GM18909 (cell line): ENCODE data around the gene RECK.
"Not testable (repeated sequence)": the region's sequence is repeated elsewhere in the genome, so short reads cannot be mapped to it uniquely, and the experiment has no call there.

Experiments used
- ATAC-seq: cut with Tn5 transposase; IDR thresholded peaks from one replicate; pipeline ENCODE4 v1.9.1; 2021; ENCODE audit warnings: mild to moderate bottlenecking; ENCODE audit not compliant: unreplicated experiment, poor library complexity

Gene RECK

DNA sequence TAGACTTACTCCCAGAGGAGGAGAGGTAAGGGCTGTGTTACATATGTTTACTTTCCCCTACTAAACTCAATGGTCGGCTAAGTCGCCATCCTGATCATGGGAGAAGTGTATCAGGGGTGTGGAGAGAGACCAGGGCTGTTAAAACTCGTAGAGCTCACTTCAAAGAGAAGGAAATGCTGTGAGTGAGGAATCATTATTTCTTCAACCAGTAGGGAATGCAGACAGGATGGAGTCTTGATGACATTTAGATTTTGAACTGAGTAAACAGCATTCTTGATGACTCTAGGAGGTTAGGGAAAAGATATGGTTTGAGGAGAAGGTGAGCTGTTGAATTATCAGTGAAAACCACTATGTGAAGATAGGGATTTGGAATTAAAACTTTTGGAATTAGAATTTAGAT, 17.3 kb downstream of the RECK start:
- ATAC-seq, result no peak

DNA sequence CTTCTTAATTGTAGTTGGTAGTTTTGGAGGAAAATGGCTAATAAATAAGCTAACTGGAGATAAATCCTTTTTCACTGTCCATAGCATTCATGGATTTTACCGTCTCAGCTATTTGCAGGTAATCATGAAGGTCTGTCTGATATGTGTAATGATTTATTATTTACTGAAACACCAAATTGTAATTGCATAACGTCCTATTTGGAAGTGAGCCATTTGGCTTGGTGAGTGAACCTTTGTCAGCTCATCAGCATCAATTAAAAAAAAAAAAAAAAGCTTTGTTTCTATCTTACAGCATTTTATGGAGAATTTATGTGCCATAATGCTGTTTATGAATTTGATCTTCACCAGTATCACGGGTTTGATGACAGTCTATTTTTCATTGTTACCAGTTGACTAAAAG, 20.2 kb downstream of the RECK start:
- no peak for ATAC-seq

DNA sequence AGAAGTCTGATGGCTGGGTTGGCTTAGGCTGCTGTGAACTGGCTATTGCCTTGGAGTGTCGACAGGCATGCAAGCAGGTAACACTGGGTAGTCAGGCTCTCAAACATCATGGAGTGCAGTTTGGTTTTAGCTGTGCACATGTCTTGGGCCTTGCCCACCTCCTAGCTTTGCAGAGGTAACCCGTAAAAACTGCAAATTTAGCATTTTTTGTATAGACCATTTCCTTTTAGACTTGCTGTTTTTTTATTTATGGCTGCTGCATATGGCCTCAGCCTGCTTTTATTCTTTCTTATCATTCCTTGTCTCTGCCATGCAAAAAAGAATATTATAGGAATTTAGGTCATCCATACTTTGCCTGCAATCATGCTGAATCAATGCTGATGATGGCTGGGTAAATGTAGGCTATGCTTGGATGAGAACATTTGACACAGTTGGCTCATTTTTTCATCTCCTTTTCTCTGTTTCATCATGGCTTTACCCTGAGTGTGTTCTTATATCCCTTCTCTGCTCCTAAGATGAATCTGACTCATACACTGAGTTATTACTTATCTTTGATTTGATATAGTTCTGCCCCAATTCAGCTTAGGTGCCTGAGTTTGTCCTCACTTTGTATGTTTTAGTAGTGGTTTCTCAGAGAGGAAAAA, 27.2 kb downstream of the RECK start:
- ATAC-seq, result no peak

DNA sequence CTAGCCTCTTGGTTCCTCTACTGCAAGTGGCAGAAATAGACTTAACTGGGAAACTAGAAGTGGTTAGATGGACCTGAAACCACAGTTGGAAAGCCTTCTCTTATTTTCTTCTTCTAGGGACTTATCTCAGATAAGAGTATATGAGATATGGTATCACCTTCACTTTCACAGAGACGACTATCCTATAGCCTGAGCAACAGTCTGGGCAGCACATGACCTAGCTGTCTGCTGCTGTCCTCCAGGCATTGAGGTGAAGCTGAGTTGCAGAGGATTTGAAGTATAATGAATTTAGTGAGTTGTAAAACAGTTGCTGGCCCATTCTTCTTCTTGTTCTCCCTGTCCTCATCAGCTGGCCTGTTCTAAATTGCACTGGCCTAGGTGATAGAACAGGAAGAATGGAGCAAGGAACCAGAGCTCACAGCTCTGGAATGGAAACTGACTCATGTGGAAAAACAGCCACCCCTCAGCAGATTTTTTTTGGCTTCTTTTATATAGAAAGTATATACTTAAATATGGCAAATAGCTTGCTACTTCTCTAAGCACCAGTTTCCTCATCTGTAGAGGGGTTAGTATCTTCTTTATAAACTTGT, 27.8 kb downstream of the RECK start:
- no peak for ATAC-seq

DNA sequence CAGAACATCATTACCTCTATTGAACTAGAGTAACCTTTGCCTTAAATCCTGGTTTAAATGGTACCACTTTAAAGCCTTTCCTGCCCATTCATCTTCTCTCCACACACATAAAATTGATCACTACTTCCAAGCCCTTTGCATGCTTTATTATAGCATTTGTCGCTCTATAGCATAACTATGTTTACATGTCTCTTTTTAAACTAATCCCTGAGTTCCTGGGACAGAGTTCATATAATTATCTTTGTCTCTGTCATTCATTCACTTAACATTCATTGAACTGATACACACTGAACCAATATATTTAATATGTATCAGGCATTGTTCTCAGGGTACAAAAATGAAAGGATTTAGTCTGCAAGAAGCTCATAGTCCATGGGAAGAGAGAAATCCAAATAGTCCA, 37.3 kb downstream of the RECK start:
- ATAC-seq, result no peak

DNA sequence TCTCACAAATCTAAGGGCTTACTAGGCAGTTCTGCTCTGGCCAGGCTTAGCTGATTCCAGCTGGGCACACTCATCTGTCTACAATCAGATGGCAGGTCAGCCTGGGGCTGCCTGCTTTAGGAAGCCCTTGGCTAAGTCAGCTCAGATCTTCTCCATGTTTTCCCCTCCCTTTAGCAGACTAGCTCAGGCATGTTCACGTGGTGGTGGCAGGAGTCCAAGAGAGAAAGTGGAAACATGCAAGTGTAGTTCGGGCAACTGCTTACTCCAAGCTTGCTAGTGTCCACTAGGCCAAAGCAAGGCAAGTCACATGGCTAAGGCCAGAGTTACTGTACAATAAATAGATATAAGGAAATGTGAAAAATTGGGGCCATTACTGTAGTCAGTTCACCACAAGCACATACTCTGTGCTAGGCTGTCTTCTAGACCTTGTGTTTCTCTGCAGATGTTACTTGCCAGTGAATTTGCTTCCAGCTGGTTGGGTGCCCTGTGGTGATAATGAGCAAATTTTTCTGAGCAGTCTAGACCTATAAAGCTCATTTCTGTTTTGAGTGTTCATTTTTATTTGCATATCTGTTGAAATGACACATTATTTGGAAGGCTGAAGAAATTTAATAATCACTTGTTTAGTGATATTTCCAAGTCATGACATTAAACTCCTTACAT, 38.3 kb downstream of the RECK start:
- no peak for ATAC-seq

DNA sequence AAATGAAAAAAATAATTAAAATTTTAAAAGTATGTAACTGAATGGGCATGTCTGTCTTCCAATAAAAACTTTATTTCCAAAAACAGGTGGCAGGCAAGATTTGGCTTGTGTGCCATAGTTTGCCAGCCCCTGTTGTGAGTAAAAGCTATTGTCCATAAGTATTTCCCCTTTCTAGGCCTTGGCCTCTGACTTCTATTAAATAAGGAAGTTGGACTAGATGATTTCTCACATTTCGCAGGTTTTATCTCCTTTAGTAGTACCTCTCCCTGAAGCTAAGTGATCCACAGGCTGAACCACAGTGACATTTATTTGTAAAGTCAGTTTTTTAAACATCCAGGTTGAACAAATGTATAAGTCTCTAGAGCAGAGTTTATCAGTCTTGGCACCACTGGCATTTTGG, 41.3 kb downstream of the RECK start:
- ATAC-seq, result no peak

DNA sequence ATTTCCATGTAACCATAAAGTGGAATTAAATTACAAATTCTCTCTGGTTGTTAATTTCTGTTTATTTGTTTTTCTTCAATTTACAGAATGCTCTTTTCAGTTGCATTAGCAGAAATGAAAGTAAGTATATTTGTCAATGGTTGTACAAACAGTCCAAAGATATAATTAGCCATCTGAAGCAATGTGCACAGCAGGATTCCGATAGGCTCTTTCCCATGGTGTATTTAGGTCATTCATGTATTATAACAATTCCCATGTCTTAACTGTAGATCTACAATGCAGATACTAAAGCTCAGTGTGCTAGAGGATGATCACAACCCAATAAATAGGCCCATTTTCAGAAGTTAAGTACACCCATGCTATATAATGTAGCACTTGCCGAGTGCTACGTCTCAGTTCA, 43.8 kb downstream of the RECK start:
- ATAC-seq, result no peak

DNA sequence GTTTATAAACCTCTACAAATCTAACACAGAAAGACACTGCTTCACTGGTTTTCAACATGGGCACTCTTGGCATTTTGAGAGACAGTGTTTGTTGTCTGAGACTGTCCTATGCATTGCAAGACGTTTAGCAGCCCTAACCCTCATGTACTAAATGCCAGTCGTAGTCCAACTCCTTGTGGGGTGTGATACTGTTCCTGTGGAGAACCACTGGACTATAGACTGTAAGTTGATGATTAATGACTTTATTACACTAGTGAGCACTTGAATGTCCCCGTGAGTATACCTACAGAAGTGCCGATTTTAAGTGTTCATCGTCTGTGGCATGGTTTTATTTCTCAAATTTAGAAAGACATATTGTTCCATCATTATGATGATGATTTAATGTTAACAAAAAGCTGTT, 46.2 kb downstream of the RECK start:
- ATAC-seq, result no peak

DNA sequence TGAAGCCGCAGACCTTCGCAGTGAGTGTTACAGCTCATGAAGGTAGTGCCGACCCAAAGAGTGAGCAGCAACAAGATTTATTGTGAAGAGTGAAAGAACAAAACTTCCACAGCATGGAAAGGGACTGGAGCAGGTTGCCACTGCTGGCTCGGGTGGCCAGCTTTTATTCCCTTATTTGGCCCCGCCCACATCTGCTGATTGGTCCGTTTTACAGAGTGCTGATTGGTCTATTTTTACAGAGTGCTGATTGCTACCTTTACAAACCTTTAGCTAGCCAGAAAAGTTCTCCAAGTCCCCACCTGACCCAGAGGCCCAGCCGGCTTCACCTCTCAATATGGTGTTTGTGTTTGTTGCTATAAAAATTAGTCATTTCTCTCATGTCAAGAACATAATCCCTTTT, 49.7 kb downstream of the RECK start:
- no peak for ATAC-seq

DNA sequence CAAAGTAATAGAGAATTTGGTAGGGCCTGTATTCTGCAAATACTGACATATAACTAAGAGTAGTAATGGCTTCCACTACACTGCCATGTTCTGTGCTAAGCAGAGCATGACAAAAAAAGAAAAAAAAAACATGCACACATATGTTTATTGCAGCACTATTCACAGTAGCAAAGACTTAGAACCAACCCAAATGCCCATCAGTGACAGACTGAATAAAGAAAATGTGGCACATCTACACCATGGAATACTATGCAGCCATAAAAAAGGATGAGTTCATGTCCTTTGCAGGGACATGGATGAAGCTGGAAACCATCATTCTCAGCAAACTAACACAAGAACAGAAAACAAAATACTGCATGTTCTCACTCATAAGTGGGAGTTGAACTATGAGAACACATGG, 50.3 kb downstream of the RECK start:
- ATAC-seq, result not testable (repeated sequence)

DNA sequence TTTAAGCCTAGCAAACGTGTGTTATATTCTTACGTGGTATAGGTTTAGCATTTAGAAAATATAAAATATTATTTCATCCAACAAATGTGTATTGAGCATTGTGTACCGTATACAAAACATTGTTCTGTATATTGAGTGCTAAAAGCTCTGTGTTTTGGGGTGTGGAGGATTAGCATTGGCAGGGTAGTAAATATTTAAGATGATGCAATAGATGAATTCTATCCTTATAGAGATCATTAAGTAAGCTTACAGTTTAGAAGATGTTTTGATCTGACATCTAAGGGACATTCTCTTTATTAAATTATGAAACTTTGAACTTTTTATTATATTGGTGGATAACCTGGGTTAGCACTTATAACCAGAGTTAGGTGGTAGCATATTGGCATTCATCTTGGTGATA, 51.3 kb downstream of the RECK start:
- ATAC-seq, result no peak

DNA sequence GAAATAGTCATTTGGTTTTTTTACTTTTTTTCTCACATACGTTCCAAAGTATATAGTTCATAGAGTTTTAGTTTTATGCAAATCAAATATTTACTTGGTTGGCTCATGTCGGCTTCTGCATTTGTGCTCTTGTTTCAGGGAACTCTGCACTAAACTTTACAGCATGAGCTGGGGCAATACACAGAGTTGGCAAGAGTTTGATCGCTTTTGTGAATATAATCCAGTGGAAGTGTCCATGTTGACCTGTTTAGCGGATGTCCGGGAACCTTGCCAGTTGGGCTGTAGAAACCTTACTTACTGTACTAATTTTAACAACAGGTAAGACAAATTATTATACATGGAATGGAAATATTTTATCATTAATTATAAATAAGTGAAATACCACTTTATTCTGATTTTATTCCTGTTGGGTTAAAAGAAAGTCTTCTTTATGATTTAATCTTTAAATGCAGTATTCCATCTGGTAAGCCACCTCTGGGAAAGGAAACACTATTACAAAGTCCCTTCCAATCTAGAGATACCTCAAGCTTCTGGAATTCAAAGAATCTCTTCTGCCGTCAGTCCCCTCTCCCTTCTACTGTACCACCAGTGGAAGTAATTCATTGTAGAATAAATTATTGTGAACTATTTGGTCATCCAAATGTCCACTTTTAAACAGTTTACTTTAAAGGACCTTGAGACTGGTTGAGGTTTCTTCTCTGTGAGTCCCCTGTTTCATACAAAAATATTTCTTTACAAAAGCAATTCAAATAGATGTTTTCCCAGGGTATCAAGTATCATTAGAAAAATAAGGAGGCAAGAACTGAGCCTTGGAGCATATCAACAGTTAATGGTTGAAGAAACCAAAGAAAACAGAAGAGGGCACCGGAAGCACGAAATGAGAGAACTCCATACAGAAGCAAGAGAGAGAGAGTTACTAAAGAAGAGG, 54.6 kb downstream of the RECK start:
- no peak for ATAC-seq

DNA sequence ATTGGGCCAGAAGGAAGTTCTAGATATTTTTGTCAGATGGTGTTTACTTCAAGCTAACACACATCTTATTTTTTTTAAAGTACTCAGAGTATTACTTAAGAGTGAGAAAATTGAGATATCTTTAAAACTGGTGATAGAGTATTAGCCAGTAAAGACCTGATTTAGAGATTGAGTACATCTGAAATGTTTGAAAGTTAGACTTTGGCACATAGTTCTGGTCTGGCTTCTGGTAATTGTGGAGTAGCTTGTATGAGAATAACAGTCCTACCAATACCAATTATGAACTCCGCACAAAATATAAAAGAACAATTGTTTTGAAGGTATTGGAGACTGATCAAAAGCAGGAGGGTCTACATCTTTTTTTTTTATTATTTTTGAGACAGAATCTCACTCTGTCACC, 55.3 kb downstream of the RECK start:
- no peak for ATAC-seq

DNA sequence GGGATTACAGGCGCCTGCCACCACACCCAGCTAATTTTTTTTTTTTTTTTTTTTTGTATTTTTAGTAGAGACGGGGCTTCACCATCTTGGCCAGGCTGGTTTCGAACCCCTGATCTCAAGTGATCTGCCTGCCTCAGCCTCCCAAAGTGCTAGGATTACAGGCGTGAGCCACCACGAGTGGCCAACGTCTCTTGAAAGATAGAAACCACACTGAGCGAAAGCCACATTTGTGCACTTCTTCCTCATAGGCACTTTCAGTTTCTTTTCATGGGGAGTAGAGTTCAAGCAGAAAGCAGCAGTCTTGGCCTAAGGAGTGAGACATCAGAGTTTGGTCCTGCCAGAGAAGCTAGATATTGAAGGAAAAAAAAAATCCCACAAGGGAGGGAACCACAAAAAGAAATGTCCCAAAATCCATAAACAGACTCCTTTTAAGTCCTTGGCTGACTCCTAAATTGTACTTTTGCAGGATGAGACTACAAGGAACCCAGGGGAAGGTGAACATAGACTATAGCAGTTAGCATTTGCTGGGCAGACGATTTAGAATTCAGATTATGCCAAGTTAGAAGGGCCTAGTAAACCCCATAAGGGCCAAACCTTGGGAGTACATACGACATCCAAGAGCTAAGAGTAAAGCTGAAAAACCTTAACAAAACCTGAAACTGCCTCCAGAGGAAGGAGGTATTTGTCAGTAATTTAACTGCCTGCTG, 55.9 kb downstream of the RECK start:
- peak; percentile 92 for ATAC-seq

DNA sequence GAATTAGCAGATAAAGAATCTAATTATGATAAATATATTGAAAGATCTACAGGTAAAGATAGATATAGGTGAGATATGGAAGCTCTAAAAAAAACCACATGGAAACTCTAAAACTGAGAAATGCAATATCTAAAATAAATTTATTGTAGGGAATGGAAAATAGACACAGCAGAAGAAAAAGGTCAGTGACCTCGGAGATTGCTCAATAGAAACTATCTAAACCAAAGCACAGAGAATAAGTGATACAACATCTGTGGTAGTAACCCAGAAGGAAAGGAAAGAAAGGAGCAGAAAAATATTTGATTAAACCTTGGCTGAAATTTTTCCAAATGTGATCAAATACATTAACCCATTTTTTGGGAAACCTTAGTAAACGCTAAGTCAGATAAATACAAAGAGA, 56.7 kb downstream of the RECK start:
- ATAC-seq, result no peak

DNA sequence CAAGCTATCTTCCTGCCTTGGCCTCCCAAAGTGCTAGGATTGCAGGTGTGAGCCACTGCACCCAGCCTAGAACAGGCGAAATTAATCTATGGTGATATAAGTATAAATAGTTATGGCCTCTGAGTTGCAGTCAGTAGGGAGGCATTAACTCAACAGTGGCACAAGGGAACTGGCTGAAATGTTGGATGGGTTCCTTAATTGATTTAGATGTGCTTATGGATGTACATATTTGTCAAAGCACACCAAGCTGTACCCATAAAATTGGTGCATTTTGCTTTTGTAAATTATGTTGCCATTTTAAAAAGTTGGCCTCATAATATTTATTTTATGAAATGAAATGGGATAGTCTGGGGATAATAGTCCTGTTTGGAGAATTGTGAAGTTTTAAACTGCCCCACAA, 63.0 kb downstream of the RECK start:
- ATAC-seq, result no peak

DNA sequence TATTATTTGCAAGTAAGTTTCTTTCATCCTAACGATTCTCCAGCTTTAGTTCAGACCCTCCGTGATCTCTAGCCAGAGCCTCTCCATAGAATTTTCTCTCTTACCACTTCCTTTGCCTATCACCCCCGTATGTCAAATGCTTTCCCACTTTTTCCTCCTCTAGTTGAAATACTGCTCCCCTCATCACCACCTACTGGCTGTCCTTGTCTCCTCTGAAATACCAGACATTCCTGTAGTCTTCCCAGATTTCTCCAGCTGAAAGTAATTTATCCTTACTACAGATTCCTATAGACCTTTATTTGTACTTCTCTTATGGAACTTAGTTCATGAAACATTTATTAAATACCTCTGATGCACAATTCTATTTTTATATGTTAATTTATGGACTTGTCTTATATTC, 63.8 kb downstream of the RECK start:
- no peak for ATAC-seq

DNA sequence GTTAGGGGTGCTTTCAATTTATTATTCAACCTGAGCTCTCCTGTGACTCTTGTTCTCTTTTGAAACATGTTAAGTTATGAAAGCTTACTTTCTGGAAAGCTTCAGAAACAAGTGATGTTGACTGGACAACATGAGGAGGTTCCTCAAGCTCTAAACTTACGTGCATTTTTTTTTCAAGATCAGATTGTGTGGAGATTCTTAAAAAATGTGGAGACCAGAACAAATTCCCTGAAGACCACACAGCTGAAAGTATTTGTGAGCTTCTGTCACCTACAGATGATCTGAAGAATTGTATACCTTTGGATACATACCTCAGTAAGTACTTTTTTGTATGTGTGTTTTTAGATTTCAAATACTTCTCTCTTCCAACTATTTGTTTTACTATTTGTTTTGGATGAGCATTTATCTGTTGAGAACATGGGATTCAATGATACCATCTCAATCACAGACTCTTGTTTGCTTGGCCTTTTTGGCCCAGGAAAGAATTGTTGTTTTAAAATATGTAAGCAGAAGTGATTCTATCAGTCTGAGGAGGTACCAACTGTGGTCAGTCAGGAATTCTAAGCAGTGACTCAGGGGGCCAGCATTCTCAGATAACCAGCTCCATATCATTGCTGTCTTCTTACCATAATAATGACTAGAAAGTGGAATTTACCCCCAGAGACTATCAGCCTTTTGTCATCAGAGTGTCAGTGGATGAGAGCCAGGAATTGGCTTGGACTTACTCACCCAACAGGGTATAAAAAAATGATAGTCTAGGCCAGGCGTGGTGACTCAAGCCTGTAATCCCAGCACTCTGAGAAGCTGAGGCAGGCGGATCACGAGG, 65.4 kb downstream of the RECK start:
- no peak for ATAC-seq
